GM23338 (cell line): ENCODE data around the gene SORBS1. TPM values are rescaled to one million over a fixed set of nuclear protein-coding genes. Genes with fewer than 3 reads are reported as not detected.
A peak's percentile ranks its signal among the peaks of the same experiment; 100 is the strongest.

ENCODE experiments used
- ATAC-seq: fragments of 200-7000 bp; cut with Tn5 transposase; 3 replicates; pipeline ENCODE4 v1.9.1; 2020
- DNase-seq: peaks from one replicate; pipeline ENCODE4 v3.0.0-alpha.2; 2015; ENCODE audit warnings: low spot score
- H2AFZ ChIP-seq: fragments of 200-600 bp; sonication (generic); 2 replicates; pipeline ENCODE4 v1.8.0; 2016; ENCODE audit warnings: antibody characterized with exemption, mild to moderate bottlenecking, moderate library complexity
- H3F3A ChIP-seq: fragments of 200-600 bp; sonication (generic); replicated peaks from 2 replicates; pipeline ENCODE4 v1.8.0; 2017; ENCODE audit warnings: antibody characterized with exemption, mixed run types, low read depth
- H3K27ac ChIP-seq: fragments of 200-600 bp; sonication (generic); 2 replicates; pipeline ENCODE4 v1.6.1; 2016; ENCODE audit warnings: low read depth
- H3K27me3 ChIP-seq: fragments of 200-600 bp; sonication (generic); 2 replicates; pipeline ENCODE4 v1.8.0; 2016; ENCODE audit warnings: mild to moderate bottlenecking, mixed run types, moderate library complexity; ENCODE audit not compliant: insufficient read depth
- H3K36me3 ChIP-seq: fragments of 200-600 bp; sonication (generic); 2 replicates; pipeline ENCODE4 v1.8.0; 2016; ENCODE audit warnings: mild to moderate bottlenecking; ENCODE audit not compliant: insufficient read depth
- H3K4me1 ChIP-seq: fragments of 200-600 bp; sonication (generic); 2 replicates; pipeline ENCODE4 v1.8.0; 2016; ENCODE audit warnings: mild to moderate bottlenecking, moderate library complexity; ENCODE audit not compliant: insufficient read depth
- H3K4me2 ChIP-seq: fragments of 200-600 bp; sonication (generic); 2 replicates; pipeline ENCODE4 v1.7.1; 2017; ENCODE audit warnings: mixed run types
- H3K4me3 ChIP-seq: fragments of 200-600 bp; sonication (generic); 2 replicates; pipeline ENCODE4 v1.6.1; 2016; ENCODE audit warnings: mixed run types
- H3K79me2 ChIP-seq: fragments of 200-600 bp; sonication (generic); replicated peaks from 2 replicates; pipeline ENCODE4 v1.8.0; 2017; ENCODE audit warnings: mild to moderate bottlenecking; ENCODE audit not compliant: insufficient read depth
- H3K9me2 ChIP-seq: fragments of 200-600 bp; sonication (generic); 2 replicates; pipeline ENCODE4 v1.8.0; 2017; ENCODE audit not compliant: insufficient read depth
- H4K20me1 ChIP-seq: fragments of 200-600 bp; sonication (generic); replicated peaks from 2 replicates; pipeline ENCODE4 v1.8.0; 2017; ENCODE audit warnings: mild to moderate bottlenecking; ENCODE audit not compliant: insufficient read depth
- H3K27ac Mint-ChIP-seq: 2 replicates; pipeline ENCODE4 v1.8.0; 2020; ENCODE audit warnings: inconsistent platforms, mild to moderate bottlenecking, moderate library complexity, mixed read lengths
- H3K27me3 Mint-ChIP-seq: 3 replicates; pipeline ENCODE4 v1.8.0; 2022; ENCODE audit warnings: low read depth, mild to moderate bottlenecking, moderate library complexity, mixed read lengths, inconsistent platforms; ENCODE audit not compliant: insufficient read depth, poor library complexity
- H3K36me3 Mint-ChIP-seq: 3 replicates; pipeline ENCODE4 v1.8.0; 2021; ENCODE audit warnings: low read depth, mild to moderate bottlenecking, inconsistent platforms, moderate library complexity, mixed read lengths
- H3K4me1 Mint-ChIP-seq: 3 replicates; pipeline ENCODE4 v1.8.0; 2020; ENCODE audit warnings: mild to moderate bottlenecking, inconsistent platforms, mixed read lengths
- H3K4me3 Mint-ChIP-seq: 3 replicates; pipeline ENCODE4 v1.8.0; 2021; ENCODE audit warnings: moderate library complexity, mild to moderate bottlenecking, inconsistent platforms, mixed read lengths
- H3K9me3 Mint-ChIP-seq: 3 replicates; pipeline ENCODE4 v1.8.0; 2020; ENCODE audit warnings: moderate library complexity, mild to moderate bottlenecking, inconsistent platforms, mixed read lengths
- CREB1 ChIP-seq: fragments of 250-450 bp; sonication (Bioruptor Pico); IDR thresholded peaks from 2 replicates; pipeline ENCODE4 v1.5.0; 2020; ENCODE audit warnings: low read depth, mild to moderate bottlenecking, moderate library complexity
- EZH2 ChIP-seq: fragments of 200-600 bp; sonication (generic); IDR thresholded peaks from one replicate; pipeline ENCODE4 v1.8.0; 2017; ENCODE audit warnings: antibody characterized with exemption, mild to moderate bottlenecking, low read depth; ENCODE audit not compliant: unreplicated experiment
- EZH2phosphoT487 ChIP-seq: fragments of 200-600 bp; sonication (generic); IDR thresholded peaks from one replicate; pipeline ENCODE4 v1.8.1; 2018; ENCODE audit warnings: antibody characterized with exemption; ENCODE audit not compliant: unreplicated experiment
- NANOG ChIP-seq: IDR thresholded peaks from 2 replicates; pipeline ENCODE4 v1.6.1; 2016; ENCODE audit warnings: antibody characterized with exemption, borderline replicate concordance
- POLR2AphosphoS5 ChIP-seq: IDR thresholded peaks from 2 replicates; pipeline ENCODE4 v1.6.1; 2016; ENCODE audit warnings: antibody characterized with exemption, low read depth
- REST ChIP-seq: IDR thresholded peaks from one replicate; pipeline ENCODE4 v1.6.1; 2018; ENCODE audit warnings: antibody characterized with exemption; ENCODE audit not compliant: unreplicated experiment
- STAT1 ChIP-seq: IDR thresholded peaks from one replicate; pipeline ENCODE4 v1.6.1; 2016; ENCODE audit warnings: antibody characterized with exemption; ENCODE audit not compliant: unreplicated experiment
- ZNF114 ChIP-seq: fragments of 250-450 bp; sonication (Bioruptor Pico); IDR thresholded peaks from 2 replicates; pipeline ENCODE4 v1.5.0; 2020; ENCODE audit warnings: mild to moderate bottlenecking, moderate library complexity
- polyA plus RNA-seq: library from polyadenylated mRNA; unstranded; fragments of >200 nt; fragmentation: Nextera tagmentation; extraction: Ambion mirVana; gene quantifications from 2 replicates; pipeline ENCODE4 v1.2.1, GENCODE V29; 2016
- total RNA-seq: library from RNA; depleted of rRNA; stranded (reverse); fragments of >200 nt; shearing (Covaris generic); gene quantifications from 2 replicates; pipeline ENCODE4 v1.2.3, GENCODE V29; 2014
- TF ChIP-seq, protein P1 (sequence below): fragments of 250-450 bp; sonication (Bioruptor Pico); IDR thresholded peaks from 2 replicates; pipeline ENCODE4 v1.5.0; 2020; ENCODE audit warnings: mild to moderate bottlenecking, moderate library complexity
- TF ChIP-seq, protein P2 (sequence below): IDR thresholded peaks from 2 replicates; pipeline ENCODE4 v1.6.1; 2016; ENCODE audit warnings: antibody characterized with exemption

The SORBS1 gene
- total and polyA plus RNA-seq, 2 experiments from 2014 or later = 47.7 to 51.5 TPM

GRCh38 chr10:95346715-95347401, 214.3 kb downstream of the SORBS1 start (continued):
- TF ChIP-seq REST (no peak), POLR2AphosphoS5 (no peak)

- Mint-ChIP-seq H3K36me3 (peaks cover 3% of the 10 kb centered on the region; the same call in 1 of the 3 replicates), H3K4me3 (no peak overlapping the region), H3K27ac (no peak overlapping the region), H3K27me3 (no peaks in the 10 kb centered on the region), H3K4me1 (peaks cover 13% of the 10 kb centered on the region), H3K9me3 (no peaks in the 10 kb centered on the region)
- Histone ChIP-seq H3K9me2 (no peaks in the 10 kb centered on the region), H4K20me1 (no peaks in the 10 kb centered on the region), H3F3A (no peaks in the 10 kb centered on the region), H3K27ac (0 out of 2 replicates have a peak overlapping the region, but pooled peaks have one; percentile 43), H3K79me2 (no peaks in the 10 kb centered on the region), H3K36me3 (0 out of 2 replicates have a peak, but pooled peaks cover 3% of the 10 kb centered on the region), H3K4me3 (no peak overlapping the region), H3K27me3 (no peaks in the 10 kb centered on the region), H3K4me2 (no peak overlapping the region), H2AFZ (no peak overlapping the region), H3K4me1 (peaks cover 7% of the 10 kb centered on the region; the same call in 1 of the 2 replicates)
- no peak for DNase-seq
- no peak for TF ChIP-seq EZH2
- TF ChIP-seq, protein P1, sequence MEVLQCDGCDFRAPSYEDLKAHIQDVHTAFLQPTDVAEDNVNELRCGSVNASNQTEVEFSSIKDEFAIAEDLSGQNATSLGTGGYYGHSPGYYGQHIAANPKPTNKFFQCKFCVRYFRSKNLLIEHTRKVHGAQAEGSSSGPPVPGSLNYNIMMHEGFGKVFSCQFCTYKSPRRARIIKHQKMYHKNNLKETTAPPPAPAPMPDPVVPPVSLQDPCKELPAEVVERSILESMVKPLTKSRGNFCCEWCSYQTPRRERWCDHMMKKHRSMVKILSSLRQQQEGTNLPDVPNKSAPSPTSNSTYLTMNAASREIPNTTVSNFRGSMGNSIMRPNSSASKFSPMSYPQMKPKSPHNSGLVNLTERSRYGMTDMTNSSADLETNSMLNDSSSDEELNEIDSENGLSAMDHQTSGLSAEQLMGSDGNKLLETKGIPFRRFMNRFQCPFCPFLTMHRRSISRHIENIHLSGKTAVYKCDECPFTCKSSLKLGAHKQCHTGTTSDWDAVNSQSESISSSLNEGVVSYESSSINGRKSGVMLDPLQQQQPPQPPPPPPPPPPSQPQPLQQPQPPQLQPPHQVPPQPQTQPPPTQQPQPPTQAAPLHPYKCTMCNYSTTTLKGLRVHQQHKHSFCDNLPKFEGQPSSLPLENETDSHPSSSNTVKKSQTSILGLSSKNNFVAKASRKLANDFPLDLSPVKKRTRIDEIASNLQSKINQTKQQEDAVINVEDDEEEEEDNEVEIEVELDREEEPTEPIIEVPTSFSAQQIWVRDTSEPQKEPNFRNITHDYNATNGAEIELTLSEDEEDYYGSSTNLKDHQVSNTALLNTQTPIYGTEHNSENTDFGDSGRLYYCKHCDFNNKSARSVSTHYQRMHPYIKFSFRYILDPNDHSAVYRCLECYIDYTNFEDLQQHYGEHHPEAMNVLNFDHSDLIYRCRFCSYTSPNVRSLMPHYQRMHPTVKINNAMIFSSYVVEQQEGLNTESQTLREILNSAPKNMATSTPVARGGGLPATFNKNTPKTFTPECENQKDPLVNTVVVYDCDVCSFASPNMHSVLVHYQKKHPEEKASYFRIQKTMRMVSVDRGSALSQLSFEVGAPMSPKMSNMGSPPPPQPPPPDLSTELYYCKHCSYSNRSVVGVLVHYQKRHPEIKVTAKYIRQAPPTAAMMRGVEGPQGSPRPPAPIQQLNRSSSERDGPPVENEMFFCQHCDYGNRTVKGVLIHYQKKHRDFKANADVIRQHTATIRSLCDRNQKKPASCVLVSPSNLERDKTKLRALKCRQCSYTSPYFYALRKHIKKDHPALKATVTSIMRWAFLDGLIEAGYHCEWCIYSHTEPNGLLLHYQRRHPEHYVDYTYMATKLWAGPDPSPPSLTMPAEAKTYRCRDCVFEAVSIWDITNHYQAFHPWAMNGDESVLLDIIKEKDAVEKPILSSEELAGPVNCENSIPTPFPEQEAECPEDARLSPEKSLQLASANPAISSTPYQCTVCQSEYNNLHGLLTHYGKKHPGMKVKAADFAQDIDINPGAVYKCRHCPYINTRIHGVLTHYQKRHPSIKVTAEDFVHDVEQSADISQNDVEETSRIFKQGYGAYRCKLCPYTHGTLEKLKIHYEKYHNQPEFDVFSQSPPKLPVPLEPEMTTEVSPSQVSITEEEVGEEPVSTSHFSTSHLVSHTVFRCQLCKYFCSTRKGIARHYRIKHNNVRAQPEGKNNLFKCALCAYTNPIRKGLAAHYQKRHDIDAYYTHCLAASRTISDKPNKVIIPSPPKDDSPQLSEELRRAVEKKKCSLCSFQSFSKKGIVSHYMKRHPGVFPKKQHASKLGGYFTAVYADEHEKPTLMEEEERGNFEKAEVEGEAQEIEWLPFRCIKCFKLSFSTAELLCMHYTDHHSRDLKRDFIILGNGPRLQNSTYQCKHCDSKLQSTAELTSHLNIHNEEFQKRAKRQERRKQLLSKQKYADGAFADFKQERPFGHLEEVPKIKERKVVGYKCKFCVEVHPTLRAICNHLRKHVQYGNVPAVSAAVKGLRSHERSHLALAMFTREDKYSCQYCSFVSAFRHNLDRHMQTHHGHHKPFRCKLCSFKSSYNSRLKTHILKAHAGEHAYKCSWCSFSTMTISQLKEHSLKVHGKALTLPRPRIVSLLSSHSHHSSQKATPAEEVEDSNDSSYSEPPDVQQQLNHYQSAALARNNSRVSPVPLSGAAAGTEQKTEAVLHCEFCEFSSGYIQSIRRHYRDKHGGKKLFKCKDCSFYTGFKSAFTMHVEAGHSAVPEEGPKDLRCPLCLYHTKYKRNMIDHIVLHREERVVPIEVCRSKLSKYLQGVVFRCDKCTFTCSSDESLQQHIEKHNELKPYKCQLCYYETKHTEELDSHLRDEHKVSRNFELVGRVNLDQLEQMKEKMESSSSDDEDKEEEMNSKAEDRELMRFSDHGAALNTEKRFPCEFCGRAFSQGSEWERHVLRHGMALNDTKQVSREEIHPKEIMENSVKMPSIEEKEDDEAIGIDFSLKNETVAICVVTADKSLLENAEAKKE (CRISPR knock-in tag) = no peak
- no peak for TF ChIP-seq EZH2phosphoT487
- TF ChIP-seq CREB1 (CRISPR knock-in tag) = no peak
- TF ChIP-seq ZNF114 (CRISPR knock-in tag) = no peak
- TF ChIP-seq, protein P2, sequence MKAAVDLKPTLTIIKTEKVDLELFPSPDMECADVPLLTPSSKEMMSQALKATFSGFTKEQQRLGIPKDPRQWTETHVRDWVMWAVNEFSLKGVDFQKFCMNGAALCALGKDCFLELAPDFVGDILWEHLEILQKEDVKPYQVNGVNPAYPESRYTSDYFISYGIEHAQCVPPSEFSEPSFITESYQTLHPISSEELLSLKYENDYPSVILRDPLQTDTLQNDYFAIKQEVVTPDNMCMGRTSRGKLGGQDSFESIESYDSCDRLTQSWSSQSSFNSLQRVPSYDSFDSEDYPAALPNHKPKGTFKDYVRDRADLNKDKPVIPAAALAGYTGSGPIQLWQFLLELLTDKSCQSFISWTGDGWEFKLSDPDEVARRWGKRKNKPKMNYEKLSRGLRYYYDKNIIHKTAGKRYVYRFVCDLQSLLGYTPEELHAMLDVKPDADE = no peak
- TF ChIP-seq NANOG = no peak
- no peak for TF ChIP-seq POLR2AphosphoS5
- no peak for TF ChIP-seq STAT1
- ATAC-seq = no peak
Measured at GRCh38 chr10:95343573-95343972, 217.6 kb downstream of the SORBS1 start.
